GM12872 (cell line): Measurements from ENCODE around the gene CENPW.

Experiments used
- CTCF ChIP-seq: IDR thresholded peaks from 3 replicates; pipeline ENCODE4 v1.5.1; 2011; ENCODE audit warnings: low read depth, mild to moderate bottlenecking, low read length, moderate library complexity; ENCODE audit not compliant: insufficient read depth

The CENPW gene

GRCh38 chr6:126383203-126383602, 43.3 kb downstream of the CENPW start:
- TF ChIP-seq CTCF: no peak

GRCh38 chr6:126385536-126385935, 45.6 kb downstream of the CENPW start:
- TF ChIP-seq CTCF: no peak

GRCh38 chr6:126388104-126388598, 48.2 kb downstream of the CENPW start:
- TF ChIP-seq CTCF: no peak

- TF ChIP-seq CTCF: no peak
These were observed 56.2 kb downstream of the CENPW start for GRCh38 chr6:126396131-126396530.
